PC-3 (cell line): ENCODE measurements around the gene SCN10A.

Source experiments
- EZH2 ChIP-seq: fragments of 300-600 bp; sonication (generic); IDR thresholded peaks from one replicate; pipeline ENCODE4 v1.6.1; 2017; ENCODE audit warnings: antibody characterized with exemption, mild to moderate bottlenecking, low read length; ENCODE audit not compliant: unreplicated experiment
- EZH2phosphoT487 ChIP-seq: fragments of 300-600 bp; sonication (generic); IDR thresholded peaks from 2 replicates; pipeline ENCODE4 v1.6.1; 2018; ENCODE audit warnings: mild to moderate bottlenecking, antibody characterized with exemption, low read length, borderline replicate concordance
- TF ChIP-seq, protein P1 (sequence below): fragments of 300-600 bp; sonication (generic); conservative IDR thresholded peaks from 2 replicates; pipeline ENCODE4 v1.5.1; 2017; ENCODE audit warnings: antibody characterized with exemption, low read depth, mild to moderate bottlenecking, low read length

DNA sequence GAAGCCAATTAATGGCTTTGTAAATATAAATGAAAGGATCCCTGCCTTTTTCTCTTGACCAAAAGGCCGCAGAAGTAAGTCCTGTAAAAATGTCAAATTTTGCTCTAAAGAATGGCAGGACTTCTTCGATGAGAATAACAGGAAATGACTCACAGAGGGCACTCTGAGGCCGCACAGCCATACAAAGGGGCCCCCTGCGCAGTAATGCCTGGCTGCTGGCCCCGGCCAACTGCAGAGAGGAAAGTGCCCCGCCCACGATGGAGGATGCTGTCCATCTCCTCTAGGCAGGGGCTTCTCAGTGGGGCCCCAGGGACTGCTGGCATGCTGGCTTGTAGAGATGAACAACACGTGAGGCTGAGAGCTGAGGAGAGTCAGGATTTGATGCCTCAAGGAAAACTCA, 18.1 kb upstream of the SCN10A start:
- TF ChIP-seq, protein P1, sequence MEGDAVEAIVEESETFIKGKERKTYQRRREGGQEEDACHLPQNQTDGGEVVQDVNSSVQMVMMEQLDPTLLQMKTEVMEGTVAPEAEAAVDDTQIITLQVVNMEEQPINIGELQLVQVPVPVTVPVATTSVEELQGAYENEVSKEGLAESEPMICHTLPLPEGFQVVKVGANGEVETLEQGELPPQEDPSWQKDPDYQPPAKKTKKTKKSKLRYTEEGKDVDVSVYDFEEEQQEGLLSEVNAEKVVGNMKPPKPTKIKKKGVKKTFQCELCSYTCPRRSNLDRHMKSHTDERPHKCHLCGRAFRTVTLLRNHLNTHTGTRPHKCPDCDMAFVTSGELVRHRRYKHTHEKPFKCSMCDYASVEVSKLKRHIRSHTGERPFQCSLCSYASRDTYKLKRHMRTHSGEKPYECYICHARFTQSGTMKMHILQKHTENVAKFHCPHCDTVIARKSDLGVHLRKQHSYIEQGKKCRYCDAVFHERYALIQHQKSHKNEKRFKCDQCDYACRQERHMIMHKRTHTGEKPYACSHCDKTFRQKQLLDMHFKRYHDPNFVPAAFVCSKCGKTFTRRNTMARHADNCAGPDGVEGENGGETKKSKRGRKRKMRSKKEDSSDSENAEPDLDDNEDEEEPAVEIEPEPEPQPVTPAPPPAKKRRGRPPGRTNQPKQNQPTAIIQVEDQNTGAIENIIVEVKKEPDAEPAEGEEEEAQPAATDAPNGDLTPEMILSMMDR, result no peak
- TF ChIP-seq EZH2 (no peak), EZH2phosphoT487 (no peak)
